Measurements from ENCODE around the gene FA2H.
"Not testable (repeated sequence)": the region's sequence is repeated elsewhere in the genome, so short reads cannot be mapped to it uniquely, and the experiment has no call there.

The FA2H gene

GRCh38 chr16:74770831-74771526, 3.6 kb downstream of the FA2H start:
- no peak for DNase-seq (ENCODE audit: low spot score)

GRCh38 chr16:74769586-74770190, 4.9 kb downstream of the FA2H start:
- DNase-seq (ENCODE audit: low spot score) = no peak

- DNase-seq (ENCODE audit: low spot score) = no peak
Observed at GRCh38 chr16:74768239-74768638, 6.4 kb downstream of the FA2H start.

GRCh38 chr16:74767749-74768148, 6.9 kb downstream of the FA2H start:
- DNase-seq (ENCODE audit: low spot score) = no peak

GRCh38 chr16:74766729-74767128, 7.9 kb downstream of the FA2H start:
- no peak for DNase-seq (ENCODE audit: low spot score)

GRCh38 chr16:74764184-74764583, 10.4 kb downstream of the FA2H start:
- not testable (repeated sequence) for DNase-seq (ENCODE audit: low spot score)

GRCh38 chr16:74761665-74762064, 13.0 kb downstream of the FA2H start:
- no peak for DNase-seq (ENCODE audit: low spot score)

GRCh38 chr16:74760007-74760767, 14.4 kb downstream of the FA2H start:
- DNase-seq (ENCODE audit: low spot score) = no peak

- no peak for DNase-seq (ENCODE audit: low spot score)
Observed at GRCh38 chr16:74759564-74759963, 15.1 kb downstream of the FA2H start.

GRCh38 chr16:74758801-74759200, 15.8 kb downstream of the FA2H start:
- DNase-seq (ENCODE audit: low spot score) = no peak

- no peak for DNase-seq (ENCODE audit: low spot score)
Observed at GRCh38 chr16:74757349-74757748, 17.3 kb downstream of the FA2H start.

- DNase-seq (ENCODE audit: low spot score) = no peak
Observed at GRCh38 chr16:74756203-74756602, 18.4 kb downstream of the FA2H start.

GRCh38 chr16:74753180-74753579, 21.4 kb downstream of the FA2H start:
- DNase-seq (ENCODE audit: low spot score) = no peak

GRCh38 chr16:74752756-74753155, 21.9 kb downstream of the FA2H start:
- DNase-seq (ENCODE audit: low spot score) = no peak

GRCh38 chr16:74752258-74752657, 22.4 kb downstream of the FA2H start:
- no peak for DNase-seq (ENCODE audit: low spot score)

GRCh38 chr16:74751658-74752057, 23.0 kb downstream of the FA2H start:
- DNase-seq (ENCODE audit: low spot score) = no peak

- DNase-seq (ENCODE audit: low spot score) = no peak
Observed at GRCh38 chr16:74749291-74750055, 25.1 kb downstream of the FA2H start.

- no peak for DNase-seq (ENCODE audit: low spot score)
Observed at GRCh38 chr16:74748616-74749026, 26.0 kb downstream of the FA2H start.

- no peak for DNase-seq (ENCODE audit: low spot score)
Observed at GRCh38 chr16:74747716-74748615, 26.7 kb downstream of the FA2H start.

GRCh38 chr16:74745926-74746325, 28.7 kb downstream of the FA2H start:
- no peak for DNase-seq (ENCODE audit: low spot score)

GRCh38 chr16:74745109-74745615, 29.5 kb downstream of the FA2H start:
- no peak for DNase-seq (ENCODE audit: low spot score)

Measured in hepatic stellate cell (primary cell).